HG03045 (cell line): ENCODE measurements around the gene AKR1E2.

Experiments used
- ATAC-seq: cut with Tn5 transposase; IDR thresholded peaks from one replicate; pipeline ENCODE4 v1.9.1; 2021; ENCODE audit warnings: mild to moderate bottlenecking, moderate library complexity; ENCODE audit not compliant: unreplicated experiment

The AKR1E2 gene

DNA sequence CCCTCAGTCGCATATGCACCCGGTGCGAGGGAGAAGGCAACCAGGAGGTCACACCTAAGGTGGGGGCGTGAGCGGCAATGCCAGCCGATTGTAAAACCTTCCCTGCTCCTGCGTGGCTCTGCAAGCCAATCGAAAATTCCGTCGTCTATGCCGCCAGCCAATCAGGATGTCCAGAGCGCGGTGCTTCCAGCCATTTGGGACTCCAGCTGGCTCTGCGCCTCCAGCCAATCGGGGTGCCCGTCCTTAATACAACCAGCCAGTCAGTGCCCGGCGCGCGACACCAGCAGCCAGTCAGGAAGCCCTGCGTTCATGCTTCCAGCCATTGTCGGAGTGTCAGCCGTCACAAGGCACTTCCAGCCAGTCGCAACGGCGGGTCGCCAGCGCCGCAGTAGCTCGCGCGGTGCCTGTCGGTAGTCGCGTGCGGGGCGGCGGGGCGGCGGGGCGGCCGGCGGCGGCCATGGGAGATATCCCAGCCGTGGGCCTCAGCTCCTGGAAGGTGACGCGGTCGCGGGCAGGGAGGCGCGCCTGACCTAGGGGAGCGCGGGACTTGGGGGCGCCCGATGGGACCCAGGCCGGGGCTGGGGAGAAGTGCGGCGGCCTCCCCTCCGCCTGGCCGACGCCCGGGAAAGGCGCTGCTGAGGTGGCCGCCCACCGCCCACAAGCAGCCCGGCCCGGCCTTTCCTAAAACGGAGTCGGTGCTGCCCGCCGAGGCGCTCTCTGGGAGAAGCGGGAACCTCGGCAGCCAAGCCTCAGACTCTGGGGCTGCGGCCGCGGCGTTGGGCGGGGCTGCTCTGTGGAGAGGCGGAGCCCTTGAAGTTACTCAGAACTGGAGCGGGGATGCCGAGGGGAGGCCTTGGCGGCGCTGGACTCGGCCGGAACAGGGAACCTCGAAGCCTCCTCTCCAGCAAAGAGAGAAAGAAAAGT is at the start of gene AKR1E2:
Gene AKR1E2 (plus strand): TSS at position 340 of the 924 bp plus-strand sequence. CDS start 118 bp downstream, at position 458.
- peak; percentile 78 for ATAC-seq

DNA sequence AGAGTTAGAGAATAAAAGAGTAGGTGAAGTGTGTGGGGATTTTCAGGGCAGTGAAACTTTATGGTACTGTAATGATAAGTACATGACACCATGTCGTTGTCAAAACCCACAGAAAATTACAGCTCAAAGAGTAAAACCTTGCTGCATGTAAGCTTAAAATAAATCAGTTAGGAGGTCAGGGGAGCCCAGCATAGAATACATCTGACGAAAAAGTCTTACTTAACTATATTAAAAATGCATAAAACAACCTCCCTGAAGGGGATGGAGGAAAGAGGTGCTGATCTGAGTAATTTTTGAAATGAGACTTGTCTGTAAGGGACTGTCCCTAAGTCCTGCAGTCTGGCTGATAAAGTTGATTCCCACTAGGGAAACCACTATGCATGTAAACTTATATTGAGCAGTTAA is 49.8 kb upstream of the AKR1E2 start:
- ATAC-seq = no peak

DNA sequence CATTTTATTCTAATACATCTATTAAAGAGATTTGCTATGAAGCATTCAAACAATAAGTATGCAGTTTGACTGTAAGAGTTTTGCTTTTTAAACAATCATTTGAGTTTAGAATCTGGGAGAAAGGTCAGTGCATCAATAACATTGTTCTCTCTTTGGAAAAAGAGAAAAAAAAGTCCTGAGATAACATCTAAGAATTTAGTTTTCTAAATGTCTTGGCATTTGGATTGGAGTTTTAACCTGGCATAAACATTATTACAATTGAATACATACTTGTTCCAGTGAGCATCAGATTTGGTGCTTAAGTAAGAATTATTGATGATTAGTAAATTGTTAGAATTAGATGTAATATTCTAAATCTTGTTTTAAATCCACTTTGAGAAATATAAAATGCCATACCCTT is 47.2 kb upstream of the AKR1E2 start:
- ATAC-seq = no peak

DNA sequence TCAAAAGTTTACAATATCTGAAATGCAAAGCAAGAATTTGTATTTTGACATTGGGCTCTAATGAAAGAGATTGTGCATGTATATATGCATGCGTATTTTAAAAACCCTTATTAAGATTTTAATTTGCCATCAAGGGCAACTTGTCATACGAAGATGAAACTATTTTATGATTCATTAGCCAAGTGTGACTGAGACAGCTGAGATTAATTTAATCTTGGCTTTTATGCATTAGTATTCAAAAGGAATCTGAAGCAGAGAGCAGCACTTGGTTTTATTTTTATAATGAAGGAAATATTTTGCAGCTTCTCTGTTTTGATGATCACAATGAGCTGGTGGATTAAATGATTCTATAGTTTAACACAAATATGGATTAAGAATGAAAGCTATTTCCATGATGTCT is 45.9 kb upstream of the AKR1E2 start:
- no peak for ATAC-seq

DNA sequence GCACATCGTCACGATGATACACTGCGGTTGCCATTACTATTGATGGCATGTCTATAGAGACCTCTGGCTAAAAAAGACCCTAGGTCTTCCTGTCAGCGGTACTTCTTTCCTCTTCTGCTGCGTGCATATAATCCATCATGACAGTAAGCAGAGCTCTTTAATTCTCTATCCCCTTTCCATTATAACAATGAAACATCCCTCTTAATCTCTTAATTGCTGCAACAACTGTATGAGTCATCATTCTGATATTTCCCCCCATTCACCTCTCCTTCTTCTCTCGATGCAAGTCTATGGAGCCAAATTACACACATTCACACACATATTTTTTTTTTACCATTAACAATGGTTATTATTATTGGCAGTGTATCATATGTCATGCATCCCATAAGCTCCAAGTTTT is 45.2 kb upstream of the AKR1E2 start:
- ATAC-seq = no peak

DNA sequence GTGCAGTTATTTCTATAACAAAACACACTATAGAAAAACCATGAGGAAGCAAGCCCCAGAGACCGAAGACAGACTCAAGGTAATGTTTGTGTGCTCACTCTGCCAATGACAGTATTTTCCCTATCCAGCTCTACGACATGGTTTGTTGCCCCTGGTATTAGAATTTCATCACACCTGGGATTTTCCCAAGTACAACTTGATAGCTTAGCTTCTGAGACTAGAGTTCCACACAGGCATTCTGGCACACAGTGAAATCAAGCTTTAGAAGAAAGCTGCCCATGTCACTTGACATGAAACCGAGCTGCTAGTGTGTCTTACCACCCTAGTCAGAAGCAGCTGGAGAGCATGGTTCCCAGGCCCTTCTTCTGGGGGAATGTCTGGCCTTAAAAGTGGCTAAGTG is 44.1 kb upstream of the AKR1E2 start:
- ATAC-seq = no peak

DNA sequence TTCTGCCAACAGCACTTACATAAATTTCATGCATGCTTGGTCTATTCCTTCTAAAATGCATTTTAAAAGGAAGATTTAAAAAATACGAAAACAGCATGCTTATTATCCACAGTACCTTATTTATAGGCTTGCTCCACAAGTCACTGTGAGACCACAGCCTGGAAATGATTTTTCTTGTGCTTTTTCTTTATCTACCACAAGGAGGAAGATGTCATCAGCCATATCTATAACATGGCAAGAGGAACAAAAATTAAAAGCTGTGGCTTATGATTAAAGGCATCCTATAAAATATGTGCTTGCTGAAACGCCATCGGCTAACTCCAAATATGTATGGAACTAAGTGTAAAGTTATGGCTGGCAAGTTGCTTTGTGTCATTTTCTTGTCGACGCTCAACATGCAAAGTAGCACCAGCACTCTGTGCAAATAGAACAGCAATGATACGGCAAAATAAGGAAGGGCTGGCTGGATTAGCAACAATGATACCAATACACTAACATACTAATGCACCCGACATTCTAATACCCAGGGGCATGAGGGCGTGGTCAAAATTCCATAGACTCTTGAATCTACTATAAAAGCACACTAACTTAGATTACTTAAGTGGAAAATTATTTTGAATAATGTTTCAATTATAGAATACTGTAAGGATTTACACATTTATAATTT is 41.2 kb upstream of the AKR1E2 start:
- no peak for ATAC-seq

DNA sequence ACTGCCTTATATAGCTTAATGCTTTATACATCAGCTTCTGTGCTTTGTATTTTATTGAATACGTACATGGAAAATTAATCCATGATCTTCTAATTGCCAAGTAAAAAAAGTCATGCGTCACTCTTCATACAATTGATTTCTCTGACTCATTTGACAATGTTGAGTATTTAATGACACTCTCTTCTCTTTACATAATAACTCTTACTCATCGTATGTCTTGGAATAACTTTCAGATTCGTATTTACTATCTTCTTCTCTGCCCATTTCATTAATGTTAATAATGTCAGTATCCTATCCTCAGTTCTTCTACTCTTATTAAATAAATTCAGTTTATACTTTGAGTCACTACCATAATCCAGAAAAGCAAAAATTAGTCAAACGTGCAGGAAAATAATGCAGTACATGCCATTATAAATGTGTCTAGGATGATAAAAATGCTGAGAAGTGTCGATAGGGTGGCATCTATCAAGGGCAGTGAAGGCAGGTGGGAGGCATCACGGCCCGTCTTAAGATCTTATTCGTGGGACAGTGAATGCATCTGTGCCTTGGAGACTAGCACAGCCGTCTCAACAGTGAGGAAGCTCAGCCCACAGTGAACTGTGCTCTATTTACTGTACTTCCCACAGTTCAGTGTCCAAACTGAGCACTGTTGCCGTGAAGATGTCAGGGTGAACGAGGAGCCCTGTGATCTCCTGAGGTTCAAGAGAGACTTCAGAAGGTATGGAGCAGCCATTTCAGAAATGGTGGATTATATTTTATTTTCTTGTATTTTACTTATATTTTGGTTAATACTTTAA is 39.8 kb upstream of the AKR1E2 start:
- no peak for ATAC-seq

DNA sequence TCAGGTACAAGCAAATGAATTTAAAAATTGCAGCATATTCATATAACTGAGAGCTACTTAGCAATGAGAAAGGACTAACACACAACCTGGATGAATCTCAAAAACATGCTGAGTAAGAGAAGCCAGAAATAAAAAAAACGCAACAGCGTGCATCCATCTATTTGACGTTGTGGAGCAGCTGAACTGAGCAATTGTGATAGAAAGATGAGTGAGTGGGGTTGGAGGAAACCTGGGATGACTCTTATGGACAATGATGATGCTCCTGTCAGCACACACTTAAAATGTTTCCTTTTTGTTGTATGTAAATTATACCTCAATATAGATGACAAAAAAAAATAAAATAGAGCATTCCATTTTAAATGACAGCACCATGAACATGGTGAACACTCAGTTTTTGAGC is 36.0 kb upstream of the AKR1E2 start:
- ATAC-seq = no peak

DNA sequence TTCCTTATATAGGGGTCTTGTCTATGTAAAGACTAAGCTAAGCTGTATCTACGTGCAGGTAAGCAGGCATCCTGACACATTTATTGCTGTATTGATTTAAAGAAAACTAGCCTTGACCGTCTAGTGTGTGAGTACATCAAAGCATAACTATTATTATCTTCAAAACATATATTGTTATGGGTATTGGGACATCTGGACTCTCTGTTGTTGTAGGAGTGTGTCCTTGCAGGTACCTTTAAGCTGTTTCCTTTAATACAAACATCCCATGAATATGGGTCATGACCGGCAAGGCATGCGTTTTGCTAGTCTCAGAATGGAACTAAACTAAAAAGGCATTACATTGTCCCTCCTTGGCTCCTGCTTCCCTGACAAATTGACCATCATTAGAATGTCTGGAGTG is 35.1 kb upstream of the AKR1E2 start:
- ATAC-seq = no peak

DNA sequence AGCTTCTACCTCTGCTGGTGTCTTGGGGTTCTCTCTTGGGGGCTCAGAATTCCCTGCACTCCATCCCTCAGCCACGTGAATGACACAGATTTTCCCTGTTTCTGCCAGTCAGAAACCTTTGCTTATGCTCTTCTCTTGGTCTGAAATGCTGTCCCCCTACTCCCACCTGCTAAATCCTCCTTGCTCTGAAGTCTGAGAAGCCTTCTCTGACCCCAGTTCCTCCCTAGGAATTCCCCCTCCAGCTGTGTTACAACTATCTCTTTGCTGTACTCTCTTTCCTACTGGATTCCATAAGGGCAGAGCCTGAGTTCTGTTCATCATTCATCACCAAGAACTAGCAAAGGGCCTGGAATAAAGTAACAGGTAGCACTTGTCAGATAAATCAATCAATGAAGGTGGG is 33.6 kb upstream of the AKR1E2 start:
- no peak for ATAC-seq

DNA sequence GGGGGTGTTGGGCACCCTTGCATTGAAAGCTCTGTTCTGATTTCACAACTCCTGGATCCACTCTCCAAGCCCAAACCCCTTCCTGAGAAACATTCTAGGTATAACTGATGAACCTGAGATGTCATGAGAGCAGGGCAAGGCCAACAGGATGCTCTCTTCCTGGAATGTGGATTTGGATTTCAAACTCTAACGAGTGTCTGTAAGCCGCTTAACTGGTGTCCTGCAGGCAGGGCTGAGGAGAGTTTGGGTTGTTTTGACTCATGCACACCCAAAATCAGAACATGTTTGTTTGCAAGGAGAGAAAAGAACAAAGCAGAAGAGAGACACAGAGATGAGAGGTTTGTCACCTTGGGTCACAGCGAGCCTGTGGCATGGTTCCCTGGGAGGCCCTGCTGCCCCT is 24.6 kb upstream of the AKR1E2 start:
- no peak for ATAC-seq

DNA sequence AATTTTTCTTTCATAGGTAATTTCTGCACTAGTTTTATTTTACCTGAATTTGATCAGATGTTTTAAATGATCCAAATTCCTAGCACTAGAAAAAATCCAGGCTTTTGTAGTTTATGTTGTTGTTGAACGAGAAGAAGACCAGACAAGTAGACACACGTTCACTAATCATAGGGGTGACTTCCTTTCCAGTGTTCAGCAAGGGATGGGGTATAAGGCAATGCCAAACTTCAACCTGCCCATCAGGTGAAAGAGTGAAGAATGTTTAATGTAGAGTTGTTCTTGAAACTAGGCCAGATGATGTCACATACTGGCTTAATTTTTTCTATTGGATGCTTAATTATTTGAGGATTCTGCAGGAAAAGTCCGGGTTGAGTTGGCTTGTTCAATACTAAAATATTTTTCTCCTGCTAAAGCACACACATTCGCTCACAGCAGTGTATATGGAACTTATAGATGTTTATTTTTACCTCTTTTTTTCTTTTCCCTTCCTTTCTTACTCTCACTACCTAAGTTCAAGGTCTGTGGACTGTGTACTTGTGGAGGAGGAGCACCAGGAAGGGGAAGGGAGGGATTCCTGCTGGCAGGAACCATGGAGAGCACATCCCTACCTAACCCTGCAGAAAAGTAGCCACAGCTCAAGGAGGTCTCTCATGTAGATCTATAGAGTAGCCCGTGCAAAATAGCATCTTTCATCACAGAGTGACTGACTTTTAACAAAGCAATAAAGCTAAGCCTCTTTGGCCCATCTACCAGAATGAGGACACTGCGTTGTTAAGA is 23.1 kb upstream of the AKR1E2 start:
- ATAC-seq = no peak

DNA sequence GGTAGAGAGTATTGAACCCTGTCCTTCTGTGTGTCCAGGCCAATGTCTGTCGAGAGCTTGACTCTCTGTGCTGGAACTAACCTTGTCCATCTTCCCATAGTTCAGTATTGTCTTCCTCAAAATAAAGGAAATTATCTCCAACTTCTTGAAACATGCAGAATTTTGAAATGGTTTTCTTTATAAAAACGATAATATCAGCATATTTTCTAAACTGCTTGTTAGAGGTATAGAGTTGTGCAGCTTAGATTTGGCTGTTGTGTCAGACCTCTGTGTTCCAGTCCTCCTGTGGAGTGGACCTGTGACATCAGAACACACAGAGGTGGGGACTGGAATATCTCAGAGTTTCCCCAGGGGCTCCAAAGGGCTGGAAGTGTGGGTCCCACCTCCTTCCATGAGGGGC is 22.2 kb upstream of the AKR1E2 start:
- ATAC-seq = no peak

DNA sequence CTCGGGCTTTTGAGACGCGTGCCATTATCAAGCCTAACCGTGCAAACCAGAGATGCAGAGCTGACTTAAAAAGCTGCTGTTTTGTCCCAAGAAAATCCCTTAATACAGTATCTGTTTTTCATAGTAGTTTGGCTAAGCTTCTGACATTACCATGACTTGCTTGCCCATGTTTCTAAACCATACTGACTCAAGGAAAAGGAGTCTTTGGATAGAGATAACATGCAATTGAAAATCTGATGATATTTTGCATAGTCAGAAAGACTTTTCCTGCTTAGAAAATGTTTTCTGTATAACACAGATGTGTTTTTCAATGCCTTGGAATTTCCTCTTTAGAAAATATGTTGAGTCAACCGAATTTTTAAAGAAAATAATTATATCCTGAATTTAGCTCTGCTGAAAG is 21.5 kb upstream of the AKR1E2 start:
- ATAC-seq = no peak

DNA sequence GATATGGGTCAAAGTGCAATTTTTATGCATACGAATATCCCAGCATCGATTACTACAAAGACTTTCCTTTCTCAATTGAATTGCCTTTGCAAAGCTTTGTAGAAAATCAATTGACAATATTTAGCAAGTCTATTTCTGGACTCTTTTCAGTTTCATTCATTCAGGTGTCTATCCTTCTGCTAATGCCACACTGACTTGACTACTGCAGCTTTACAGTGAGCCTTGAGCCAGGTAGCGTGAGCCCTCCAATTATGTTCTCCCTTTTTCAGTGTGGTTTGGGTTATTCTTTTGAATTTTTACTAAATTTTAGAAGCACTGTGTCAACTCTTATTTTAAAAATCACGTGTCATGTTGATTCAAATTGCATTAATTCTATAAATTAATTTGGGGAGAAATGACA is 19.5 kb upstream of the AKR1E2 start:
- no peak for ATAC-seq

DNA sequence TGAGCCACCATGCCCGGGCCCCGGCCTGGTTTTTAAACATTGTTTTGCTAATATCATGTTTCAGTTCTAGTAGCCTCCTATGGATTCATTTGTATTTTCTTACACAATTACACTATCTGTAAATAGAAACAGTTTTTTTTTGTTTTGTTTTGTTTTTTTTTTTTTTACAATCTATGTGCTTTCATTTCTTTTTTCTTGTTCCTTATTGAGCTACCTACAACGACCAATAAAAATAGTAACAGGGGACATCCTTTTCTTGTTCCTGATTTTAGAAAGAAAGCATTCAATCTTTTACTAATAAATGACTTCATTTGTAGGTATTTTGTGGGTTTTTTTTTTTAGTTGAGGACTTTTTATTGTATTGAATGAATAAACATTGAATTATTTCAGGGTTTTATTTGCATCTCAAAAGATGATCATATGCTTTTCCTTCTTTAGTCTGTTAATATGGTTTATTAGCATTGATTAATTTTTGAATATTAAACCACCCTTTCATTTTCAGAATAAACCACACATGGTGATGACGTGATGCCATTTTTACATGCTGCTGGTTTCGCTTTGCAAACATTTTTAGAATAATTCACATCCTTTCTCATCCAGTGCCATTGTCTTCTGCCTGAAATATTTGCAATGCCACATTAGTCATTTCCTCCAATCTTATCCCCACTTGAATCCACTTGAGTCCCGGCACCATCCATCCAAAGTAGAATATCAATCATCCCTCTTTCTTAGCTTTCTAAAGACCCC is 18.1 kb upstream of the AKR1E2 start:
- no peak for ATAC-seq

DNA sequence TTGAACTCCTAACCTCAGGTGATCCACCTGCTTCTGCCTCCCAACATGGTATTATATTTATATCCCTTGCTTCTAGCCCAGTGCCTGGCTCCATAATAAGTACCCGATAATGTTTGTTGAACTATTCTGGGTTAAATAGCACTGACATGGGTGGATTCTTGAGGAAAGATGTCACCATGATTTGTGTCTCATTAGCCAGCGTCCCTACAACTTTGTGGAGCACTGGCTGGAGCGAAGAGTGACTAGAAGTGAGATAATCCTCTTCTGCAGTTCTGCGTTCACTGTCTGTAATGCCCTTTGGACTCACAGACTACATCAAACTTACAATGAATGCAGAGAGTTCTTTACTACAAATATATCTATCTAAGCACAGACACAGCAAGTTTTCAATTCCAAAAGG is 16.9 kb upstream of the AKR1E2 start:
- no peak for ATAC-seq

DNA sequence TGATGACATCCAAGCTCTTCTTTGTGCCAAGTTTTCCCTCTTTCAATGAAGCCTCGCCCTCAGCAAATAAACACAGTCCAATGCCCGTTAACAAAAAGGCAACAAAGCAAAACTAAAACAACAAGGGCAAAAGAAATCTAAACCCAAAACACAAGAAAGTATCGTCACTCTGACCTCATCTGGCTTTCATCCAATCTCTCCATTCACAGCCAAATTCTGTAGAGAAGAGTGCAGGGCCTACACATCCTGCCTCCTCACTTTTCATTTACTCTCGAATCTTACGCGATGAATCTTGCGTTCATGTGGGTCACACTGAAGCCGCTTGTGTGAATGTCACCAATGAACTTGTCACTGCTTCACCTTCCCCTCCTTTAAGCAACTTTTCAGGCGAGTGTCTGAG is 15.9 kb upstream of the AKR1E2 start:
- ATAC-seq = no peak

DNA sequence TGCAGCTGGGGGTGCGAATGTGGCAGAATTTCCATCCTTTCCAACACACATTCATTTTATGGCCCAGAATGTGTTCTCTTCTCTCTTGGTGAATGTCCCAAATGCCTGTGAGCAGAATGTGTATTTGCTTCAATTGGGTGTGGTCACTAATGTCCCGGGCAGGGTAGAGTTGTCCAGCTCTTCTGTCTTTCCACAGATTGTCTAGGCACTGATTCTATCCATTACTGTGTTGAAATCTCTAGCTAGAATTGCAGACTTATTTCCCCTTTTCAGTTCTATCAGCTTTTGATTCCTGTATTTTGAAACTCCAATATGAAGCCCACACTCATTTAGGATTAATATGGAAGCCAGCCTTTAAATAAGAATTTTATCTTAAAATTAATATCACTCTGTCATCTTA is 14.0 kb upstream of the AKR1E2 start:
- no peak for ATAC-seq
